NCI-H748 (cell line): ENCODE results near the gene PPP1R7.
A peak's percentile ranks its signal among the peaks of the same experiment; 100 is the strongest.

ENCODE experiments used
- DNase-seq: peaks from one replicate; lab custom pipeline; 2025; ENCODE audit not compliant: unreplicated experiment; lab: John Stamatoyannopoulos, UW

The PPP1R7 gene

DNA sequence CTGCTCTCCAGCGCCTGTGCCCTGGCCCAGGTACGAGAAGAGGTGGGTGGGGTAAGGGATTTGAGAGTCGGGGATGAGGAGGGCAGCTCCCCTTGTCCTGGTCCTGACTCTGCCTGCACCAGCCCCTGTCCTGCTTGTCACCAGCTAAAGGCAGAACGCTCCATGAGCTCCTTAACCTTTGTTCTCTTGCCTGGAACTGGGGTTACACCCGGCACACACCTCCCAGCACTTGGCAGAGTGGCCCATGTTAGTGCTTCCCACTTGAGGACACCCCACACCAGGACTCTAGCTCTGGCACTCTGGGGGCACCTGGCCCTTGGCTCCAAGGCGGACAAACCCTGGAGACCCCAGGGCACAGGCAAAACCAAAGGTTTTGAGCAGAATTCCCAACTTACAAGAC is 57.4 kb downstream of the PPP1R7 start:
- DNase-seq: no peak

DNA sequence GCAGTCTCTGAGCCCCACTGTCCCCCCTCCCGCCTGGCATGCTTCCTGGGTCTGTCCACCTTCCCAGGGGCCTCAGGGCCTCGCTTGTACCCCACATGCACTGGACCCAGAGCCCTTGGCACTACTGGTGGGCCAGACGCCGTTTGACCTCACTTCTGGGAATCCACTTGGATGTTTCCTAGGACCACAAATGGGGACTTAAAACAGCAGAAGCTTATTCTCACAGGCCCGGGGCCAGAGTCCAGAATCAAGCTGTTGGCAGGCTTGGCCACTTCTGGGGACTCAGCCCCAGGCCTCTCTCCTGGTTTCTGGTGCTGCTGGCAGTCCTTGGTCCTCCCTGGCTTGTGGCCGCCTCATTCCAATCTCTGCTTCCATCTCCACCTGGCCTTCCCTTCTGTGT is 57.8 kb downstream of the PPP1R7 start:
- DNase-seq: no peak

DNA sequence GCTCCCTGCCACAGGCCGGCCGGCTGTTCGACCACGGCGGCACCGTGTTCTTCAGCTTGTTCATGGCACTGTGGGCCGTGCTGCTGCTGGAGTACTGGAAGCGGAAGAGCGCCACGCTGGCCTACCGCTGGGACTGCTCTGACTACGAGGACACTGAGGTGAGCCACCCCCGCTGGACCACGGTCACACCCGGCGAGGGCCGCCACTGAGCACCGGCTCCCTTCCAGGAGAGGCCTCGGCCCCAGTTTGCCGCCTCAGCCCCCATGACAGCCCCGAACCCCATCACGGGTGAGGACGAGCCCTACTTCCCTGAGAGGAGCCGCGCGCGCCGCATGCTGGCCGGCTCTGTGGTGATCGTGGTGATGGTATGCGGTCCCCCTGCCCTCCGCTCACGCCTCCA is 59.0 kb downstream of the PPP1R7 start:
- no peak for DNase-seq

DNA sequence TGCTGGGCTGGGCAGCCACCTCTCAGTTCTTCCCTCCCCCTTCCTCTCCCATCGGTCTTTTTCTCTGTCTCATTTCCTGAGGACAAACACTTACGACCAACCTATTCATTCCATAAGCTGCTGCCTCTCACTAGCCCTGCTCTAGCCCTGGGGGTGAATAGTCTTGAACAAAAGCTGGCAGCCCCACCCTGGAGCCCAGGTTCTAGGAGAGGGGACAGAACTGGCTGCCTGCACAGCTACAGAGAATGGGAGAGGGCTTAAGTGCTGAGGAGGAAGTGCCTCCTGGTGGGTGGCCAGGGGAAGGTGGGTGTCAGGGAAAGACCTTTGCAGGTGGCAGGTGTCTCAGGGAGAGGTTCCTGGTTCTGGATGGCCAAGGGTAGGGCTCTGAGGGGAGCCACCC is 61.0 kb downstream of the PPP1R7 start:
- DNase-seq: peak; percentile 13

DNA sequence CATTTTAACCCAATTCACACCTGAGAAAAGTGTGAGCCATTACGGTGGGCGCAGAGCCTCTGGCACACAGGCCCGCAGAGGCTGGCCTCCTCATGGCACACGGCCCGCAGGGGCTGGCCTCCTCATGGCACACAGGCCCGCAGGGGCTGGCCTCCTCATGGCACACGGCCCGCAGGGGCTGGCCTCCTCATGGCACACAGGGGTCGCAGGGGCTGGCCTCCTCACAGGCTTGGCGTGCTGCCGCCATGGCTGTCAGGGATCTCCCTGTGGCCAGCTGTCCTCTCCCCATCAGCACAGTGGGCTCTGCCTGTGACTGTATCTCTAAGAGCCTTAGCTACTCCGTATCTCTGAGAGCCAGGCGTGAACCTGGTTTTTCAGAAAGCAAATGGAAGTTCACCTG is 62.8 kb downstream of the PPP1R7 start:
- no peak for DNase-seq

DNA sequence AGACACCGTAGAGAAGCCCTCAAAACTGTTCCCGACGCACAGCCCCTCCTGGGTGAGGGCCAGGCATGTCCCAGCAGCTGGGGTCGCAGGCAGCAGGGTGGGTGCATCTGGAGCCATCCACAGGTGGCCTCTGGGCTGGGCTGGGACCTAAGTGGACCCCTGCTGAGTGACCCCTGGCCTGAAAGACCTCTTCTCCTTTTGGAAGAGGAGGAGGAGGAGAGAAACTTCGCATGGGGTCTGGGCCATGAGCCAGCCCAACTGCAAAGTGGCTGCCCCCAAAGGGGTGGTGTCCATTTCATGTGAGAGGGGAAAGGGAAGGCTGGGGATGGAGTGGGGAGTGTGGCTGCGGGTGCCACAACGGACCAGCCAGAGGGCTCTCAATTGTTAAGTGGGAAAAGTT is 63.3 kb downstream of the PPP1R7 start:
- DNase-seq: no peak

DNA sequence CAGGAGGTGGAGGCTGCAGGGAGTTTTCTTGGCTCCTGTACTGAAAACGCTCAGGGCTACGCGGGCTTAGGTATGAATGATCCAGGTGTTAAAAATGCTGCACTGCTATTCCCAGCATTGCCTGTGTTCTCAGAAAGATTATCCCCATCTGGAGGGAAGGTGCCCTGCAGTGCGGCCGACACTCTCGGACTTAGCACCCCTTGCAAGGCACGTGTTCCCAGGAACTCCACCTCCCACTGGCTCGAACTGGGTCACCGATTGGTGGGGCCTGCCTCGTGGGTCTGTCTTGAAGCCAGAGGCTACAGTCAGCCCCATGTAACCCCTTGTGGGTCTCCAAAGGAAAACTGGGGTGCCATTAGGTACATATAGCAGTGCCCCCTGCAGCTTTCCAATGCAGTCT is 63.9 kb downstream of the PPP1R7 start:
- DNase-seq: no peak

DNA sequence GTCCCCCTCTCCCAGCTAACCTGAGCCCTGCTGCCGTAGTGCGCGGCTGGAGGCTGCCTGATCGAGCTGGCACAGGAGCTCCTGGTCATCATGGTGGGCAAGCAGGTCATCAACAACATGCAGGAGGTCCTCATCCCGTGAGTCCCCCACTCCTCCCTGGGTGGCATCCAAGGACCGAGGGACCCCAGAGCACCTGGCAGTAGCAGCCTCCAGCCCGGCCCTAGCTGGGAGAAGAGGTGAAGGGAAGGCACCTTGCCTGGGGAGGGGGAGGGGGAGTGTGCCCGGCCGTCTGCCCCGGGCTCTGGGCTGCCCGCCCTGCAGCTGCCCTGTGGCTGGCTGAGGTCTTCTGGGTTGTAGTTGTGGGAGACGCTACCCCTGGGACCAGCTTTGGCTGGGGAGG is 64.5 kb downstream of the PPP1R7 start:
- no peak for DNase-seq

DNA sequence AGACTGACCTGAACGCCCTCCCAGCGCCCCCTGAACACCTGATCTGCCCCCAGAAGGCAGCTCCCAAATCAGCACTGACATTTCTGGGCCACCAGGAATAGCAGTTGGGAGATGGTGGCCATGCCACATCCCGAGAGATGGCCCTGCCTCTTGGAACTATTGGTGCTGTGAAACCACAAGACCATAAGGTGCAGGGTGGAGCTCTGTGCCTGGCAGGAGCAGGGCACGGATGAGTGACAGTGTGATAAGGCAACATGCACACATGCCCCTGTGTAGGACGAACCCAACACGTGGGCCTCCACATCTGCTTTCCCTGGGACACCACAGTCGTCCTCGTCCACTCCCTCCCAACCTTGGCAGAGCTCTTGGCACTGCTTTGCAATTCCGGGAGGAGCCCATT is 65.2 kb downstream of the PPP1R7 start:
- no peak for DNase-seq

DNA sequence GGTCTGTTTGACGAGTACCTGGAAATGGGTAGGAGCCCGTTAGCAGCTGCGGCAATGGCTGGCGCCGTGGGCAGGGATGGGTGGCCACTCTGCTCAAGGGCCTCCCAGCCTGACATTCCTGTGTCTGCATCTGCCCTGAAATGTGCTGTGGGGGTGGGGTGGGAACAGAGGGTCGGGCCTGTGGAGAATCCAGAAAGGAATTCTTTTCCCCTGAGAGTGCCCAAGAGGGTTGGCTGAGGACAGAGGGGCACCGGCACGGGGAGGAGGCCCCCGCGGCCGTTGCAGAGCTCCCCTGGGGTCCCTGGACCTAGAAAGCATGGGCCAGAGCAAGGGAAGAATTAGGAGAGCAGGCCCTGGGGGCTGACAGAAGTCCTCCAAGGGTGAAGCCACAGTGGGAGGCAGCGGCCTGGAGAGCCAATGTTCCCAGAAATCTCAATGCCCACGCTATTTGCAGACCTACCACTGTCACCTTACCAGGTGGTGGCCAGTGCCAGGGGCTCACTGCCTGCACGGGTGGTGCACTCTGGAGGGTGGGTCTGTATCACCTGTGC is 66.0 kb downstream of the PPP1R7 start:
- no peak for DNase-seq

DNA sequence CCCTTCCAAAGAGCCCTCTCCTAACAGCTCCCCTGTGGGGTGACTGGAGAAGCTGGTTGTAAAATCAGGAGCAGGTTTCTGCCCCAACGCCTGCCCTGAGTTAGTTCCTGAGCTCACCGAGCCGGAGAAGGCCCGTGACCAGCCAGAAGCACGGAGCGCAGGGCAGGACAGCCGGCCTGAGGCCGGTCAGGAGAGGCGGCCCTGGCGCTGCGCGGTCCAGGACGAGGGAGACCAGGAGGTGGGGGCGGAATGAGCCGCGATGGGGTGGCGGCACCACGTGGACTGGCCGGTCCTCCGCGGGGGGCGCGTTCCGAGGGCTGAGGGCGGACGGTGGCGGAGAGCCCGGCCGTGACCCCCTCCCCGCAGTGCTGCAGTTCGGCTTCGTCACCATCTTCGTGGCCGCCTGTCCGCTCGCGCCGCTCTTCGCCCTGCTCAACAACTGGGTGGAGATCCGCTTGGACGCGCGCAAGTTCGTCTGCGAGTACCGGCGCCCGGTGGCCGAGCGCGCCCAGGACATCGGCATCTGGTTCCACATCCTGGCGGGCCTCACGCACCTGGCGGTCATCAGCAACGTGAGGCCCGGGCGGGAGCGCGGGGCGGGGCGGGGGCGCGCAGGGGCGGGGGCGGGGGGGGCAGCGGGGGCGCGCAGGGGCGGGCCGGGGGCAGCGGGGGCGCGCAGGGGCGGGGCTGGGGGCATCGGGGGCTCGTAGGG is 67.2 kb downstream of the PPP1R7 start:
- DNase-seq: peak; percentile 86

DNA sequence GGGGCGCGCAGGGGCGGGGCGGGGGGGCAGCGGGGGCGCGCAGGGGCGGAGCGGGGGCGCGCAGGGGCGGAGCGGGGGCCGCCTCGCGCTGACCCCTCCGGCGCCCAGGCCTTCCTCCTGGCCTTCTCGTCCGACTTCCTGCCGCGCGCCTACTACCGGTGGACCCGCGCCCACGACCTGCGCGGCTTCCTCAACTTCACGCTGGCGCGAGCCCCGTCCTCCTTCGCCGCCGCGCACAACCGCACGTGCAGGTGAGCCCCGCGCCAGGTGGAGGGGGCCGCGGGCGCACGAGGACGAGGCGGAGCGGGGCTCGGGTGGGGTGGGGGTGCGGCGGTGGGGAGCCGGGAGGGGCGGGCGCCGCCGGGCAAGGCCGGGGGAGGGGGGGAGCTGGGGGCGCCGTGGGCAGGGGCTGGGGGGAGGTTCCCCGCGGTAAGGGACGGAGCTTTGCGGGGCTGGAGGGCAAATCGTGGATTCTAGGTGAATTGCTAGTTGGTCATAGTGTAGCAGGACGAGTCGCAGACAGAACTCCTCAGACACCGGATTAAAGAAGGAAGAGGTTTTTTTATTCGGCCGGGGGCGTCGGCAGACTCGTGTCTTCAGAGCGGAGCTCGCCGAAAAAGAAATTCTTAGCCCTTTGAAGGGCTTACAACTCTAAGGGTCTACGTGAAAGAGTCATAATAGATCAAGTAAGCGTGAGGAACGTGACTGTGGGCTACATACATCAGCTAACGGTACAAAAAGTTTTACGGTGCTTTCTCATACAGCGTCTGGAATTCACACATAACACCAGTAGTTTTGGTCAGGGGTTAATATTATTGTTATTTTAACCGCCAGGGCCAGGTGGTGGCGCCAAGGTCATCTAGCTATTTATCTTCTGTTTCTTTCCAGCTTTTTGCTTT is 68.1 kb downstream of the PPP1R7 start:
- peak; percentile 61 for DNase-seq

DNA sequence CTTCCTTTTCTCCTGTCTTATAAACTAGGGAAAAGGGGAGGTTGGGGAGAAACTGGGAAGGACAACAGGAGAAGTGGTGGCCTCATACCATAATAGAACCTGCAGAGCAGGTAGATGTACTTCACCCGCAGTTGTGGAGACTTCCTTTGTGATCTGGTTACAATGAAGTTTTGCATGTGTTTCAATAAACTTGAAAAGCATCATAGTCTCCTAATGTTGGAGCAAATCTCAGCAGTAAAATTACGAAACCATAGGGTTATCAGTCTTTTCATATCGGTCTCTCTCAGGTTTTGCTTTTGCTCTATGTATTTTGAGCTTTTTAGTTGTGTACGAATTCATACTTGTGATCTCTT is 68.7 kb downstream of the PPP1R7 start:
- no peak for DNase-seq

DNA sequence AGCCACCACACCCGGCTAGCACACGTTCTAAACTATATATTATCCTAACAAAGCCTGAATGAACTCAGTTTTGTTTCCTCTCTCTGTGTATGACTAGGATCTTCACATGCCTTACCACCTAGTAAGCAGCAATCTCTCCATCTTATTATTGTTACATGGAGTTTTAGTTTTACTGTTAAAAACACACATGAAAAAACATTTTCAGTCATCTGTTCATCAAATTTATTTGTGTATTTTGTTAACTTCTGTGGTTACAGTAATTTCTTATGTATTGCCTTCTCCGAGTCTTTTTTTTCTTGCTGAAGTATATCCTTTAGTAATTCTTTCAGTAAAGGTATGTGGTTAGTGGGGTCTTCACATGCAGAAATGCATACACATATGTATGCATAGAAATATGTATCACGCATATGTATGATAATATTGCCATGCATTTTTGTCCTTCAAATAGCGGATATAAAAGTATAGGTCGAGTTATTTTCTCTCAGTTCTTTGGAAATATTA is 69.6 kb downstream of the PPP1R7 start:
- no peak for DNase-seq

DNA sequence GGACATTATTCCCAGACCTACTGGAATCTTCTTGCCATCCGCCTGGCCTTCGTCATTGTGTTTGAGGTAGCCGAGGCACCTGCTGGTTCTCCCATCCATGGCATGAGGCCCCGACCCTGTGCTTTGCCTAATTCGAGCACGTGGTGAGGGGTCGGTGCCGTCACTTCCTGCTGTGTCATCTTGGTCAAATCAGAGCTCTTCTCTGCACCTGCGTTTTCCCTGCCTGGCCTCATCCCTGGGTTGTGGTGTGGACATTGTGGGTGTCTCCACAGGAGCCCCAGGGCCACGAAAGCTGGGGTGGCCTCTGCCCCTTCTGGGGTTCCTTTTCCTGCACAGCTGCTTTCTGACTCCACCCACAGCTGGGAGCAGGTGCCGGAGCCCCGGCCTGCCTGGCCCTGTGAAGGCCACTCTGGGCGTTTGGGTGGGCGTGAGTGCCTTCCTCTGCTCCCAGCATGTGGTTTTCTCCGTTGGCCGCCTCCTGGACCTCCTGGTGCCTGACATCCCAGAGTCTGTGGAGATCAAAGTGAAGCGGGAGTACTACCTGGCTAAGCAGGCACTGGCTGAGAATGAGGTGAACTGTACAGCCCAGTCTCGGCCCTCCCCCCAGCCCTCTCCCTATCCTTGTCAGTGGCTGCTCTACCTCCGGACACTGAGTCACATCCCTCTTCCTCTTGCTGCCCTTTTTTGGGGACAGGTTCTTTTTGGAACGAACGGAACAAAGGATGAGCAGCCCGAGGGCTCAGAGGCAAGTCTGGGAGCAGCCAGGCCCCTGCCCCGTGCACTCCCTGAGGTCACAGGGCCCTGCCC is 73.1 kb downstream of the PPP1R7 start:
- no peak for DNase-seq

DNA sequence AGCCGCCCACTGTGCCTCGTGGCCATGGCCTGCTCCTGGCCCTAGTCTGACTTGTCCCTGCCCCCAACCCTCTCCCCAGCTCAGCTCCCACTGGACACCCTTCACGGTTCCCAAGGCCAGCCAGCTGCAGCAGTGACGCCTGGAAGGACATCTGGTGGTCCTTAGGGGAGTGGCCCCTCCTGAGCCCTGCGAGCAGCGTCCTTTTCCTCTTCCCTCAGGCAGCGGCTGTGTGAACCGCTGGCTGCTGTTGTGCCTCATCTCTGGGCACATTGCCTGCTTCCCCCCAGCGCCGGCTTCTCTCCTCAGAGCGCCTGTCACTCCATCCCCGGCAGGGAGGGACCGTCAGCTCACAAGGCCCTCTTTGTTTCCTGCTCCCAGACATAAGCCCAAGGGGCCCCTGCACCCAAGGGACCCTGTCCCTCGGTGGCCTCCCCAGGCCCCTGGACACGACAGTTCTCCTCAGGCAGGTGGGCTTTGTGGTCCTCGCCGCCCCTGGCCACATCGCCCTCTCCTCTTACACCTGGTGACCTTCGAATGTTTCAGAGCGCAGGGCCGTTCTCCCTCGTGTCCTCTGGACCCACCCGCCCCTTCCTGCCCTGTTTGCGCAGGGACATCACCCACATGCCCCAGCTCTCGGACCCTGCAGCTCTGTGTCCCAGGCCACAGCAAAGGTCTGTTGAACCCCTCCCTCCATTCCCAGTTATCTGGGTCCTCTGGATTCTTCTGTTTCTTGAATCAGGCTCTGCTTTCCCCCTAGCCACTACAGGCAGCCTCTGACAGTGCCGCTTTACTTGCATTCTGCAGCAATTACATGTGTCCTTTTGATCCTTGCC is 74.0 kb downstream of the PPP1R7 start:
- no peak for DNase-seq

DNA sequence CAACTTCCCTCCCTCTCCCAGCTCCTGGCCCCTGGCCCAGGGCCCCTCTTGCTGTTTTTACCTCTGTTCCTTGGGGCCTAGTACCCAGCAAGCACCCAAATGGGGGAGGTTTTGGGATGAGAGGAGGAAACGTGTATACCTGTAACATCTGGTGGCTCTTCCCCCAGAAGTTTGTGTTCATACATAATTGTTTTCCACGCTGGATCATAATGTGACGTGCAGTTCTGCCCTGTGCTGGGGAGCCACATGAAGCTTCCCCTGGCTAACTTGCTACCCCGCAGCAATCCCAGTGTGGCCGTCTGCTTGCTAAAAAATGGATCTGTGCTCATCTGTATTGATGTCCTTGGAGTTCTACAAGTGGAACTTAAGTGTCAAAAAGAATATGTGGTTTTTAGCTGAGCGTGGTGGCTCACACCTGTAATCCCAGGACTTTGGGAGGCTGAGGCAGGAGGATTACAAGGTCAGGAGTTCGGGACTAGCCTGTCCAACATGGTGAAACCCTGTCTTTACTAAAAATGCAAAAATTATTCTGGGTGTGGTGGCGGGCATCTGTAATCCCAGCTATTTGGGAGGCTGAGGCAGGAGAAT is 74.7 kb downstream of the PPP1R7 start:
- DNase-seq: no peak

DNA sequence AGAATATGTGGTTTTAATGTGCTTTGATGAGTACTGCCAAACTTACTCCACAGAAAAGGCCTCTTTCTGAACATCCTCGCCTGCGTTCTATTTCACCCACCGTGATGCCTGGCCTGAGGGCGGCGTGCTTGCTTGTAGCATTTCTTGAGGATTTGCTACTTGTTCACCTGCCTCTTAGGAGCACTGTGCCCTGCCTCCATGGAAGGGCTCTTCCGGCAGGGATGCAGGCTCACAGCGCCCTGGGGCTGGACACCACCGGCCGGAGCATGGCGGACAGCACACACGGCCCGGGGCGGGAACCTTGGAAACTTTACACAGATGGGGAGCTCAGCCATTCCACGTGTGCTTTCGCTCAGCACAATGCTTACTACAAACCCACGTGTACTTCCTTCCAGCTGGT is 75.3 kb downstream of the PPP1R7 start:
- no peak for DNase-seq

DNA sequence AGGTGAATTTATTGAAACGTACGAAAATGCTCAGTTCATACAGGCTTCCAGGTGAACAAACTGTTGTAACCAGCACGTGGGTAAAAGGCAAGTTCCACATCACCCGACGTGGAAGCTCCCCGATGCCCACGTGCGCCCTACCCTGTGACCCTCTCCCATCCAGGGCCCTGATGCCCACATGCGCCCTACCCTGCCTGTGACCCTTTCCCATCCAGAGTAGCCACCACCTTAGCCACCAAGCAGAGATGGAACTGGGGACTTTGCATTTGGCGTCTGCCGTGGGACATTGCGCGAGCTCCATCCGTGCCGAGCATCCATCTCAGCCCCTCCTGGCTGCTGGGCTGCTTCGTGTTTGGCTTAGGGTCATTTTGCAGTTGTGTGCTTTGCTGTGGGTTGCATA is 75.7 kb downstream of the PPP1R7 start:
- no peak for DNase-seq
